Measurements from ENCODE around the gene MMRN1.

Gene MMRN1

DNA sequence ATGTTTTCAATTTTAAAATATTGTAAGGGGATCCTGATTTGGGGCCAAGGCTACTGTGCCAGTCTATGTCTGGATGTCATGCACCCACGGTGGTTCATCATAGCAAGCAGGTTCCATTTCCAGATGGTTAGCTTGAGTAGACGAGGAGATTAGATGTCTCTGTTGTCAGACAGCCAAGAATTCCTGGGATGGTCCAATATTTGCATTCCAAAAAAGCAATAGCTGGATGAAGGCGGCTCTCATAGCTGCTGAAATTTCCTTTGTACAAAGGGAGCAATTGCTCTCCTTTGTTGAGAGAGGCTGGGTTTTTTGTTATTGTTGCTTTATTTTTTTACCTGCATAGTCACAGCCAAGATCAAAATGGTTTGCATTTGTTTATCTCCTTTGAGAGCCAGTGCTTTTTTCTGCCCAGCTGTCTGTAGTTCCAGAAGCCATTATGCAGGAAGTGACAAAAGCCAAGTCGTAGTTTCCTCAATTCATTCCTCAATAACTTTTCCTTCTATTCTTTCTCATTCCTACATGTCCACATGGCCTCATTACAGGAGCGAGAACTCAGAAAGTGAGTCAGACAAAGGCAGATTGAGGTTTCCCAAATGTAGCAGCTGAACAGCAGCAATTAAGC lies 107.9 kb downstream of the MMRN1 start:
- Histone ChIP-seq H3F3A (ENCODE audit: control insufficient read depth, insufficient read depth) (no peaks in the 10 kb centered on the region), H3K36me3 (ENCODE audit: control insufficient read depth, low read length) (no peaks in the 10 kb centered on the region), H3K9me3 (ENCODE audit: control insufficient read depth, insufficient read depth, low read length) (no peaks in the 10 kb centered on the region), H4K20me1 (ENCODE audit: control insufficient read depth, insufficient read depth, low read depth, low read length) (no peaks in the 10 kb centered on the region), H3K27me3 (ENCODE audit: control insufficient read depth, low read length) (no peaks in the 10 kb centered on the region), H3K79me2 (ENCODE audit: control insufficient read depth, low read length) (no peaks in the 10 kb centered on the region), H3K4me1 (ENCODE audit: control insufficient read depth, low read length) (no peaks in the 10 kb centered on the region), H3K9me2 (replicated peaks; ENCODE audit: control insufficient read depth, low read length) (no peaks in the 10 kb centered on the region), H3K4me2 (ENCODE audit: low read length) (no peak overlapping the region), H3K4me3 (ENCODE audit: low read length) (no peak overlapping the region), H3K27ac (ENCODE audit: low read depth, low read length) (no peak overlapping the region)
- TF ChIP-seq EZH2phosphoT487 (IDR thresholded peaks at IDR 0.05; ENCODE audit: borderline replicate concordance, low read length), result no peak
- TF ChIP-seq, protein P1, sequence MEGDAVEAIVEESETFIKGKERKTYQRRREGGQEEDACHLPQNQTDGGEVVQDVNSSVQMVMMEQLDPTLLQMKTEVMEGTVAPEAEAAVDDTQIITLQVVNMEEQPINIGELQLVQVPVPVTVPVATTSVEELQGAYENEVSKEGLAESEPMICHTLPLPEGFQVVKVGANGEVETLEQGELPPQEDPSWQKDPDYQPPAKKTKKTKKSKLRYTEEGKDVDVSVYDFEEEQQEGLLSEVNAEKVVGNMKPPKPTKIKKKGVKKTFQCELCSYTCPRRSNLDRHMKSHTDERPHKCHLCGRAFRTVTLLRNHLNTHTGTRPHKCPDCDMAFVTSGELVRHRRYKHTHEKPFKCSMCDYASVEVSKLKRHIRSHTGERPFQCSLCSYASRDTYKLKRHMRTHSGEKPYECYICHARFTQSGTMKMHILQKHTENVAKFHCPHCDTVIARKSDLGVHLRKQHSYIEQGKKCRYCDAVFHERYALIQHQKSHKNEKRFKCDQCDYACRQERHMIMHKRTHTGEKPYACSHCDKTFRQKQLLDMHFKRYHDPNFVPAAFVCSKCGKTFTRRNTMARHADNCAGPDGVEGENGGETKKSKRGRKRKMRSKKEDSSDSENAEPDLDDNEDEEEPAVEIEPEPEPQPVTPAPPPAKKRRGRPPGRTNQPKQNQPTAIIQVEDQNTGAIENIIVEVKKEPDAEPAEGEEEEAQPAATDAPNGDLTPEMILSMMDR (IDR thresholded peaks at IDR 0.05; ENCODE audit: low read depth, low read length, poor library complexity, severe bottlenecking), result no peak

Measured in DOHH2 (cell line).